K562 (cell line): Measurements from ENCODE around the gene DDIT3.

ENCODE experiments used
- CCNT2 ChIP-seq: IDR thresholded peaks from 2 replicates; pipeline ENCODE4 v1.6.1; 2011; ENCODE audit warnings: borderline replicate concordance, low read depth, mild to moderate bottlenecking, moderate library complexity, mixed read lengths, low read length; ENCODE audit not compliant: insufficient read length; ENCODE audit errors: extremely low read depth
- COPS2 ChIP-seq: fragments of 450-650 bp; conservative IDR thresholded peaks from 2 replicates; pipeline ENCODE4 v1.6.1; 2016; ENCODE audit warnings: mild to moderate bottlenecking, moderate library complexity
- EGR1 ChIP-seq: fragments of 450-650 bp; conservative IDR thresholded peaks from 2 replicates; pipeline ENCODE4 v1.6.1; 2017; ENCODE audit warnings: mild to moderate bottlenecking
- ESRRA ChIP-seq: fragments of 450-650 bp; IDR thresholded peaks from 2 replicates; pipeline ENCODE4 v1.6.1; 2014; ENCODE audit warnings: low read depth, mild to moderate bottlenecking, moderate library complexity, borderline replicate concordance
- FOXP4 ChIP-seq: sonication (generic); formaldehyde crosslinking; IDR thresholded peaks from 2 replicates; pipeline ENCODE4 v1.8.0; 2022; ENCODE audit warnings: mild to moderate bottlenecking, missing genetic modification reagents, borderline replicate concordance
- MAX ChIP-seq: sonication (generic); formaldehyde crosslinking; IDR thresholded peaks from 2 replicates; pipeline ENCODE4 v1.9.0; 2022; ENCODE audit warnings: mild to moderate bottlenecking, missing genetic modification reagents
- NBN ChIP-seq: fragments of 450-650 bp; IDR thresholded peaks from 2 replicates; pipeline ENCODE4 v1.6.1; 2016; ENCODE audit warnings: low read depth, mild to moderate bottlenecking
- NFE2 ChIP-seq: IDR thresholded peaks from 2 replicates; pipeline ENCODE4 v1.6.1; 2014; ENCODE audit warnings: antibody characterized with exemption, low read depth
- POLR2A ChIP-seq: fragments of 450-650 bp; conservative IDR thresholded peaks from 2 replicates; pipeline ENCODE4 v1.6.1; 2016
- SMC3 ChIP-seq: conservative IDR thresholded peaks from 2 replicates; pipeline ENCODE4 v1.6.1; 2011; ENCODE audit warnings: low read depth, low read length, improper control_type of control experiment; ENCODE audit not compliant: insufficient read depth
- TF ChIP-seq, protein P1 (sequence below): sonication (generic); formaldehyde crosslinking; IDR thresholded peaks from 2 replicates; pipeline ENCODE4 v1.8.0; 2022; ENCODE audit warnings: mild to moderate bottlenecking, missing genetic modification reagents
- TF ChIP-seq, protein P2 (sequence below), 3 experiments: IDR thresholded peaks in 2 of 3; conservative IDR thresholded peaks in 1 of 3; 2 replicates each; pipeline ENCODE4 v1.5.1; 2011 to 2012; ENCODE audit warnings: low read length in 3 of 3, mild to moderate bottlenecking in 3 of 3, control low read depth in 2 of 3, improper control_type of control experiment in 1 of 3, inconsistent platforms in 1 of 3, low read depth in 1 of 3, mixed read lengths in 1 of 3, moderate library complexity in 1 of 3; ENCODE audit not compliant: insufficient read depth in 2 of 3

DNA sequence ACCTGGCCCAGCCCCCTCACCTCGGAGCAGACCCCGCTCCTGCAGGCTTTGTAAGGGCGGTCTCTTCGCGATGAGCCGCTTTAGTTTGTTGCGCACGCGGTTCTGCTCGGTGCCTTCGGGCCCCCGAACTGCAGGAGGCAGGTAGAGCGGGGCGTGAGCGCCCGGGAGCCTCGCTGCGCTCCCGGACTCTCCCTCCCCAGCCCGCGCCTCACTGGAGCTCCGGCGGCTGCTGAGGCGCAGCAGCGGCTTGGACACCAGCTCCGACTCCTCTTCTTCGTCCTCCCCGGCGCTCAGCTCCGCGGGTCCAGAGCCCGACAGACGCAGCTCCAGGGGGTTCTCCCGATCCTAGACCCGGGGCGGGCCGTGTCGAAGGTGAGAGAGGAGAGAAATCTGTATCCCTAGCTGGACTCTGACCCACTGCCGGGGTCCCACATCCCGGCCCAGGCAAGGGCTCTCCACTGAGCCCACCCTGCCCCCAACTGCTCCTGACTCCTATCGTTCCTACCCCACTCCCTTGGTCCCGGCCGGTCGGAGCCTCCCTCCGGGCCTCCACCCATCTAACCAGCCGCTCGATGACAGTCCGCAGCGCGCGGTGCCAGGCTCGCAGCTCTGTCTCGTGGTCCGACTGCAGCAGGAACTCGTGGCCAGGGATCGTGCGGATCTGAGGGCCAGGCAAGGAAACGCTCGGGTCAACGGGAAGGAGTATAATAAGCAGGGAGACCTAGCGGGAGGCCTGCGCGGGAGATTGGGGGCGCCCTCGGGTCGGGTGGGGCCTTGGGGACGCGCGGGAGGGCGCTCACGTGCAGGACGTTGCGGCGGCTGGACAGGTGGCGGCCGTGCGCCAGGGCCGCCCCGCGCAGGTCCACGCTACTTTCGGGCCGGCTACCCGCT lies 44.8 kb downstream of the DDIT3 start:
- TF ChIP-seq EGR1 (no peak), MAX (CRISPR knock-in tag) (no peak), COPS2 (no peak), CCNT2 (no peak), NFE2 (no peak), SMC3 (no peak), ESRRA (no peak), POLR2A (no peak), FOXP4 (CRISPR knock-in tag) (no peak), NBN (no peak)
- TF ChIP-seq, protein P1, sequence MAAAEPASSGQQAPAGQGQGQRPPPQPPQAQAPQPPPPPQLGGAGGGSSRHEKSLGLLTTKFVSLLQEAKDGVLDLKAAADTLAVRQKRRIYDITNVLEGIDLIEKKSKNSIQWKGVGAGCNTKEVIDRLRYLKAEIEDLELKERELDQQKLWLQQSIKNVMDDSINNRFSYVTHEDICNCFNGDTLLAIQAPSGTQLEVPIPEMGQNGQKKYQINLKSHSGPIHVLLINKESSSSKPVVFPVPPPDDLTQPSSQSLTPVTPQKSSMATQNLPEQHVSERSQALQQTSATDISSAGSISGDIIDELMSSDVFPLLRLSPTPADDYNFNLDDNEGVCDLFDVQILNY (CRISPR knock-in tag), result no peak
- TF ChIP-seq, protein P2, sequence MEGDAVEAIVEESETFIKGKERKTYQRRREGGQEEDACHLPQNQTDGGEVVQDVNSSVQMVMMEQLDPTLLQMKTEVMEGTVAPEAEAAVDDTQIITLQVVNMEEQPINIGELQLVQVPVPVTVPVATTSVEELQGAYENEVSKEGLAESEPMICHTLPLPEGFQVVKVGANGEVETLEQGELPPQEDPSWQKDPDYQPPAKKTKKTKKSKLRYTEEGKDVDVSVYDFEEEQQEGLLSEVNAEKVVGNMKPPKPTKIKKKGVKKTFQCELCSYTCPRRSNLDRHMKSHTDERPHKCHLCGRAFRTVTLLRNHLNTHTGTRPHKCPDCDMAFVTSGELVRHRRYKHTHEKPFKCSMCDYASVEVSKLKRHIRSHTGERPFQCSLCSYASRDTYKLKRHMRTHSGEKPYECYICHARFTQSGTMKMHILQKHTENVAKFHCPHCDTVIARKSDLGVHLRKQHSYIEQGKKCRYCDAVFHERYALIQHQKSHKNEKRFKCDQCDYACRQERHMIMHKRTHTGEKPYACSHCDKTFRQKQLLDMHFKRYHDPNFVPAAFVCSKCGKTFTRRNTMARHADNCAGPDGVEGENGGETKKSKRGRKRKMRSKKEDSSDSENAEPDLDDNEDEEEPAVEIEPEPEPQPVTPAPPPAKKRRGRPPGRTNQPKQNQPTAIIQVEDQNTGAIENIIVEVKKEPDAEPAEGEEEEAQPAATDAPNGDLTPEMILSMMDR (IDR thresholded peaks at IDR 0.05 in 2 of 3, conservative IDR thresholded peaks at IDR 0.05 in 1 of 3; ENCODE audit: insufficient read depth in 2 of 3, low read depth in 1 of 3, low read length in 3 of 3), result no peak
